ENCODE data around the gene MYO1C. TPM values are rescaled to one million over a fixed set of nuclear protein-coding genes. Genes with fewer than 3 reads are reported as not detected.
"Not testable (repeated sequence)": the region's sequence is repeated elsewhere in the genome, so short reads cannot be mapped to it uniquely, and the experiment has no call there.

The MYO1C gene
- total RNA-seq, 1 donor from 2014 or later: 37.9 TPM

DNA sequence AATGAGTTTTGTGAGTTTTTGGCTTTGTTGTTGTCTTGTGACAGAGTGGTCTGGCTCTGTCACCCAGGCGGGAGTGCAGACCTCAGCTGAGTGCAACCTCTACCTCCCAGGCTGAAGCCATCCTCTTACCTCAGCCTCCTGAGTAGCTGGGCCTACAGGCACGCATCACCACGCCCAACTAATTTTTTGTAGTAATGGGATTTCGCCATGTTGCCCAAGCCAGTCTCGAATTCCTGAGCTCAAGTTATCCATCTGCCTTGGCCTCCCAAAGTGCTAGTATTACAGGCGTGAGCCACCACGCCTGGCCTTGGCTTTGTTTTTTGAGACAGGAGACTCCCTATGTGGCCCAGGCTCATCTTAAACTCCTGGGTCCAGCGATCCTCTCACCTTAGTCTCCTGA, 51.6 kb downstream of the MYO1C start:
- intact Hi-C loops (cut with micrococcal nuclease): no loop called here

DNA sequence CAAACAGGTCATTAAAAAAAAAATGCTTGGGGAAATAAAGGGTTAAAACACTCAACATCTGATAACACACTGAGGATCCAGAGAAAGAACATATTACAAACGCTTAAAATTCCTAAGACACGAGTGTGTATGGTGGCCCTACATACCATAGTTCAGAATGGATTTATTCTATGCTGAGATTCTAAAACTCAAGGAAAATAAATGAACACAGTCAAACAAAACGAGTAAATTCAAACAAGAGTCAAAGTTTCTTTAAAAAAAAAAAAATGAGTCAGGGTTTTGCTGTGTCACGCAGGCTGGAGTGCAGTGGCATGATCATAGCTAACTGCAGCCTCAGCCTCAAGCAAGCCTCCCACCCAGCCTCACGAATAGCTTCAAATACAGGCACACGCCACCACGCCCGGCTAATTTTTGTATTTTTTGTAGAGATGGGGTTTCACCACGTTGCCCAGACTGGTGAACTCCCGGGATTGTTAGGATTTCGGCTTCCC, 53.8 kb downstream of the MYO1C start:
- intact Hi-C loops (cut with micrococcal nuclease): no loop called here

DNA sequence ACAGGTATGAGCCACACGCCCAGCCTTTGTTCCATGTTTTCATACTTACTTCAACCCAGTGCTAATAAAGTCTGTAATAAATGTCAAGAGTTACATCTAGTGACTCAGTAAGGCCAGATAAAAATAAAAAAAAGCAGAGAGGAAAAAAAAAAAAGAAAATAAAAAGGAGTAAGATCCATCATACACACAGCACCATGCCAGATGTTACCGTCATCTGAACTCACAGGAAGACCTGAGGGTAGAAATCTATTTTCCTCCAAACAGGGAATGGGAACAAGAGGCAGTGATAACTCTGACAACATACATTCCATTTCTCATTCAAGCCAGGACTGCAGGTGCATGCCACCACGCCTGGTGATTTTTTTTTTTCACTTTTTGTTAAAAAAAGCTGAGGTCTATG, 57.2 kb downstream of the MYO1C start:
- intact Hi-C loops (cut with micrococcal nuclease): no loop called here

DNA sequence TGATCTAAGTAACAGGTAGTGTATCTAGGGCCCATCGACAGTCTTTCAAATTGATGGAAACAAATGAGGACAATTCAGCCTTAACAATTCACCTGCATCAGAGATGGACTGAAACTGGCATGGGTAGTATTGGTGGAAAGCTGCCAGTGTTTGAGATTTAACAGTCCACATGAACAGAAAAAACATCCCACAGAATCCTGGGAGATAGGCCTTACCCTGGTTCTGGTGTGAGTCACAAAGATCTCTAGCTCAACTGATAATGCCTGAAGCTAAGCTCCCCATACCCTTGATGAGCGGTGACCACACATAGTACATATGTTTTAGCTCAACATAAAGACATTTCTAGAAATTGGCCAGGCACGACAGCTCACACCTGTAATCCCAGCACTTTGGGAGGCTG, 58.3 kb downstream of the MYO1C start:
- intact Hi-C loops (cut with micrococcal nuclease): no loop called here

DNA sequence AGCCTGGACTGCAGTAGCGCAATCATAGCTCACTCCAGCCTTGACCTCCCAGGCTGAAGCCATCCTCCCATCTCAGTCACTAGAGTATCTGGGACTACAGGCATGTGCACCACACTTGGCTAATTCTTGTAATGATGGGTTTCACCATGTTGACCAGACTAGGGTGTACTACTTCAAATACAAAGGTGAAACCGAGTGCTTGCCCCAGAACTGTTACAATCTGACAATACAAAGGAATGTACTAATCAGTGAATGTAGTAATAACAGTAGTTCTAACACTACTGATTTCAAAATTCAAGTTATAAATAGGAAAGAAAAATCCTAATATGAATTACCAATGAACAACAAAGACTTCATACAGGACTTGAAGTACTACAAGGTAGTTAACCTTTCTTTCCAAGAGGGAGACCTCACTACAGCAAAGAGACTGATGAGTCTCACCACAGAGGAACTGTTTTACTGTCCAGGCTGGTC, 60.8 kb downstream of the MYO1C start:
- intact Hi-C loops (cut with micrococcal nuclease): no loop called here

DNA sequence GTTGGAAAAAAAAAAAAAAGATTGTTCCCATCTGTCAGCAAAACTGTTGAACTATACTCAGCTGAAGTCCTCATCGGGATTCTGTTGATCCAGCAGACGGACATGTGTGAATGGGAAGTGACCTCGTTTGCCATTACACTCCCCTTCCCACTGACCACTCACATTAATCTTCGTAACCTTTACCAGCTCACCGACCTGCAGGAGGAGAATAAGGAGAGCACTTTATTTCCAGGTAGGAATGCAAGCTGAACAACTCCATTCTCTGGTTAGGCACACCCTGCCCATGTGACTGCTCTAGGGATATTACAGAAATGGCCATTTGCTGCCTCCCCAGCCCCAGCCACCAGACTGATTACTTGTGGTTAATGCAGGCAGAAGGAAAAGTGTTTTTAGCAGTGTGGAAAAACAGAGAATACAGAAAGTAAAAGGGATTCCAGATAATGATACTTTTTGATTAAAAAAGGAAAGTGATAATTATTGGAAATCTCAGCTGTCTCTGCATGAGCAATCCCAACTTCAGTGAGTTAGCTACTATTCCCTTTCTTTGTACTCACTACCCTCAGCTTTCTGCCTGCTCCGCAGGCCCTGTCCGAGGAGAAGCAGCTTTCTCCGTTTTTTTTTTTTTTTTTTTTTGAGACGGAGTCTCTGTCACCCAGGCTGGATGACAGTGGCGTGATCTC, 68.9 kb downstream of the MYO1C start:
- intact Hi-C loops (cut with micrococcal nuclease): no loop called here

DNA sequence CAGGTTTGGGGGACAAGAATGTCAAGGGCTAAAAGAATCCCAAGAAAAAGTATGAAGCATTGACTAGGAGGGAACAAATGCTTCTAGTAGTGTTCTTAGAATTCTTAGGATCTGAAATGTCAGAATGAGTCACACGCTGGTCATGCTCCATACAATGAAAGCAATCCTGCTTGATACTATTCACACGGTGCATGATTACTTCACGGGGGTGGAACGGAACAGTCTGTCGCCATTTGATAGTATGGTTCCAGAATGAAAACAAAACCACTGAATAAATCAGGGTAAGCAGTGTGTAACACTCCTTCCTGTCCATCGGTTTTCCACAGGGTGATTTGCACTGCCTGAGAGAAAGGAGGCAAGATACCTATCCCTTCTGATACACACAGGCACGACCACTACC, 69.6 kb downstream of the MYO1C start:
- intact Hi-C loops (cut with micrococcal nuclease): no loop called here

DNA sequence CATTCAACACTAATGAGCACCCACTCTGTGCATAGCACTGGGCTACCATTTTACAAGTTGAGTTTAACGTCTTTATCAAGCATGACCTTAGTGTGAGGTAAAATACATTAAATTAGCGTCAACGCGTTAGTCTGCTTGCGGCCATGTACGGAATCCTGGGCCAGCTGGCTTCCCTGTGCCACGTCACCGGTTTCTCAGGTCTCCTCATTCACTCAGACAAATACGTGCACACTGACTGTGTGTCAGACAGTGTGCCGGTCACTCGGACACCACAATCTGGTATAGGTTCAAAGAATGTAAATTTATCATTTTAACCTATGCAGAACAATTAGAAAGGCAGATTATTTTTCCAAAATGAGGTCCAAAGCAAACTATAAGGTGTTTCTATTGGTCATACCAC, 71.0 kb downstream of the MYO1C start:
- intact Hi-C loops (cut with micrococcal nuclease): no loop called here

DNA sequence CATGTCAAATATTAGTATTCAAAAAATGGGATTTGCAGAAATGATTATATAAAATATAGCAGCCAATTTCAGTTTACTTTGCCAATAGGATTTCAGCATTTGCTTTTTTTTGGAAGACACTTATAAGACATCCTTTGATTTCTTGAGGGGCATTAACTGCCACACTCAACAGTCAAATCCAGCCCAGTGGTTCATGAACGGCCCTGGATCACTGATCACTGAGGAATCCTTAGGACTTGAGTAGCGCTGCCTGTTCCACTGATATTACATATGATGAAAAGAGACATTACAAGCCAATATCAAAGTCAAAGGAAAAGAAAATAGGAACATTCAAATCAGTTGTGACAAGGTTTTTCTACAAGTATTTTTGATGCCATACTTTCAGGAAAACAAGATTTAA, 71.5 kb downstream of the MYO1C start:
- intact Hi-C loops (cut with micrococcal nuclease): no loop called here

DNA sequence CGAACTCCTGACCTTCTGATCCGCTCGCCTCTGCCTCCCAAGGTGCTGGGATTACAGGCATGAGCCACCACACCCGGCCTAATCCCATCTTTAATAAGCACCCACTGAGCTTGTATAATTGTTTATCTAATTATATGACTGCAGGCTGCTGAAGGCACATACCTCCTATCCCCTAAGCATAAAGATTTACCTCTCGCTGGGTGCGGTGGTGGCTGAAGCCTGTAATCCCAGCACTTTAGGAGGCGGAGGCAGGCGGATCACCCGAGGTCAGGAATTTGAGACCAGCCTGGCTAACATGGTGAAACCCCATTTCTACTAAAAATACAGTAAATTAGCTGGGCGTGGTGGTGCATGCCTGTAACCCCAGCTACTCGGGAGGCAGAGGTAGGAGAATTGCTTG, 72.3 kb downstream of the MYO1C start:
- intact Hi-C loops (cut with micrococcal nuclease): no loop called here

DNA sequence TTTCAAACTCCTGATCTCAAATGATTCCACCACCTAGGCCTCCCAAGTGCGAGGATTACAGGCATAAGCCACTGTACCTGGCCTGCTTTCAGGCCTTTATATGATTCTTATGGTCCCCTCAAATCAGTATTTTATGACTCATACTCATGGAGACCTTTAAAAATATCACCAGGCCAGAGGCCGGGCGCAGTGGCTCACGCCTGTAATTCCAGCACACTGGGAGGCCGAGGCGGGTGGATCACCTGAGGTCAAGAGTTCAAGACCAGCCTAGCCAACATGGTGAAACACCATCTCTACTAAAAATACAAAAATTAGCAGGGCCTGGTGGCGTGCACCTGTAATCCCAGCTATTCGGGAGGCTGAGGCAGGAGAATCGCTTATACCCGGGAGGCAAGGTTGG, 74.0 kb downstream of the MYO1C start:
- intact Hi-C loops (cut with micrococcal nuclease): not testable (repeated sequence)

DNA sequence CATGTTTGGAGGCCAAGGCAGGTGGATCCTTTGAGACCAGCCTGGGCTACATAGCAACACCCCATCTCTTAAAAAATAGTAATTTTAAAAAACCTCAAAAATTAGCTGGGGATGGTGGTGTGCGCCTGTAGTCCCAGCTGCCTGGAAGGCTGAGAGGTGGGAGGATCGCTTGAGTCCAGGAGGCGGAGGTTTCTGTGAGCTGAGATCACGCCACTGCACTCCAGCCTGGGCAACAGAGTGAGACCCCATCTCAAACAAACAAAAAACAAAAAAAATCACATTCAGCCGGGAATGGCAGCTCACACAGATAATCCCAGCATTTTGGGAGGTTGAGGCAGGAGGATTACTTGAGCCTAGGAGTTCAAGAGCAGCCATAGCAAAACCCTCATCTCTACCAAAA, 76.1 kb downstream of the MYO1C start:
- intact Hi-C loops (cut with micrococcal nuclease): no loop called here

DNA sequence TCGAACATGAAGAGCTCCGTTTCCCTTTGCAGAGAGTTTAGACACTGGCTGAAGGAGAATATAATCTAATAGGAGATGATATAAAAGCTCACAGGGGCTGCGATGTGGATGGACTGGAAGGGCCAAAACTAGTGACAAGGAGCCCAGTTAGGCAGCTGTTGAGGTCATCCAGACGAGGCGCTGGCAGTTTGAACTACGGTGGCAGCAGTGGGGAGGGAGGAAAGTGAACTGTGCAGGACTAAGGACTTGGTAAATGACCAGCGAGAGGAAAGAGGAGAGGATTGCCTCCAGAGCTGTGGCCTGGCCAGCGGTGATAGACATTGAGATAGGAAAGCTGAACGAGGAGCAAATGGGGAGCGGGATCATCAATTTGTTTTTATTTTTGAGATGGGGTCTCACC, 77.9 kb downstream of the MYO1C start:
- intact Hi-C loops (cut with micrococcal nuclease): no loop called here

Other genes with a start within 250 kb of the MYO1C start
- gene BHLHA9, start 222.2 kb downstream of the MYO1C start, total RNA-seq: not detected in 2 replicates
- gene TRARG1, start 213.0 kb downstream of the MYO1C start, total RNA-seq: 0.86 and 0.91 TPM in 2 replicates
- gene YWHAE, start 92.5 kb downstream of the MYO1C start, total RNA-seq: 393 and 400 TPM in 2 replicates
- gene CRK, start 36.5 kb downstream of the MYO1C start, total RNA-seq: 19.6 and 19.9 TPM in 2 replicates
- 42.2 and 43.8 TPM in 2 replicates for gene INPP5K, start 23.9 kb upstream of the MYO1C start, total RNA-seq
- gene PITPNA, start 70.1 kb upstream of the MYO1C start, total RNA-seq: 53.6 and 59.6 TPM in 2 replicates
- 0.41 and 0.43 TPM in 2 replicates for gene SLC43A2, start 136.1 kb upstream of the MYO1C start, total RNA-seq
- gene SCARF1, start 153.0 kb upstream of the MYO1C start, total RNA-seq: 1.1 and 1.6 TPM in 2 replicates
- 4.9 and 5.2 TPM in 2 replicates for gene RILP, start 157.2 kb upstream of the MYO1C start, total RNA-seq
- gene PRPF8, start 192.2 kb upstream of the MYO1C start, total RNA-seq: 374 and 375 TPM in 2 replicates
- gene TLCD2, start 217.7 kb upstream of the MYO1C start, total RNA-seq: 0.07 and 0.11 TPM in 2 replicates
- 41.0 and 42.4 TPM in 2 replicates for gene WDR81, start 232.0 kb upstream of the MYO1C start, total RNA-seq

All from T-helper 2 cell treated with Interferon-gamma antibody and Interleukin-4, amounts not matched to agents 100 ng/mL and 5 ng/mL, for 36 hours (primary cell).